Stimulated activated effector memory CD8-positive, alpha-beta T cell treated with anti-CD3 and anti-CD28 coated beads, Interleukin-12 subunit alpha, Interleukin-12 subunit beta, amount 100 ng/mL, for 72 hours (primary cell): ENCODE data around the gene FKBP2.

Experiments
- ATAC-seq: fragments of 150-1000 bp; cut with Tn5 transposase; 2 replicates; pipeline ENCODE4 v1.10.0; 2021
- DNase-seq, 2 donors: peaks; one replicate each; pipeline ENCODE4 v3.0.0; 2021 to 2022; ENCODE audit warnings: low spot score in 2 of 2
- H3K27ac Mint-ChIP-seq: one replicate; pipeline ENCODE4 v1.8.0; 2022; ENCODE audit warnings: mild to moderate bottlenecking, mixed read lengths
- H3K36me3 Mint-ChIP-seq: one replicate; pipeline ENCODE4 v1.8.0; 2022; ENCODE audit warnings: mild to moderate bottlenecking, mixed read lengths
- H3K4me1 Mint-ChIP-seq: one replicate; pipeline ENCODE4 v1.8.0; 2022; ENCODE audit warnings: mixed read lengths
- H3K4me3 Mint-ChIP-seq: one replicate; pipeline ENCODE4 v1.8.0; 2022; ENCODE audit warnings: mild to moderate bottlenecking, mixed read lengths
- H3K9me3 Mint-ChIP-seq: one replicate; pipeline ENCODE4 v1.8.0; 2022; ENCODE audit warnings: mixed read lengths

The FKBP2 gene

GRCh38 chr11:64287676-64288352 is 46.9 kb downstream of the FKBP2 start:
- Mint-ChIP-seq H3K36me3 (peaks cover 20% of the 10 kb centered on the region), H3K4me1 (peaks cover 32% of the 10 kb centered on the region), H3K9me3 (no peaks in the 10 kb centered on the region), H3K4me3 (no peak overlapping the region), H3K27ac (no peak overlapping the region)
- ATAC-seq (no peak), DNase-seq (no peak)

GRCh38 chr11:64288353-64288750 is 47.5 kb downstream of the FKBP2 start:
- Mint-ChIP-seq H3K9me3 (no peaks in the 10 kb centered on the region), H3K36me3 (peaks cover 20% of the 10 kb centered on the region), H3K4me1 (peaks cover 27% of the 10 kb centered on the region), H3K4me3 (no peak overlapping the region), H3K27ac (no peak overlapping the region)
- ATAC-seq (no peak), DNase-seq (no peak)

- Mint-ChIP-seq H3K27ac (no peak overlapping the region), H3K4me1 (peaks cover 21% of the 10 kb centered on the region), H3K9me3 (no peaks in the 10 kb centered on the region), H3K36me3 (peaks cover 20% of the 10 kb centered on the region), H3K4me3 (no peak overlapping the region)
- no peak for ATAC-seq
- DNase-seq: no peak
These were observed 48.2 kb downstream of the FKBP2 start for GRCh38 chr11:64289002-64289564.

- Mint-ChIP-seq H3K4me3 (peak overlapping the region; percentile 71), H3K36me3 (peaks cover 14% of the 10 kb centered on the region), H3K4me1 (peaks cover 21% of the 10 kb centered on the region), H3K27ac (no peak overlapping the region), H3K9me3 (no peaks in the 10 kb centered on the region)
- no peak for DNase-seq
- ATAC-seq: no peak
These were observed 49.7 kb downstream of the FKBP2 start for GRCh38 chr11:64290352-64291261.

- no peak for DNase-seq
- Mint-ChIP-seq H3K9me3 (no peaks in the 10 kb centered on the region), H3K4me1 (peaks cover 19% of the 10 kb centered on the region), H3K36me3 (peaks cover 11% of the 10 kb centered on the region), H3K4me3 (peak within 1 kb of the TSS; percentile 71), H3K27ac (no peak within 1 kb of the TSS)
- no peak for ATAC-seq
These were observed 50.4 kb downstream of the FKBP2 start, which contains the start of gene KCNK4 for GRCh38 chr11:64291262-64291751. Gene KCNK4, plus strand, starts transcription at chr11:64291302. Its CDS starts 1,717 bp downstream, at chr11:64293019.

GRCh38 chr11:64291752-64292459 is 51.0 kb downstream of the FKBP2 start:
- DNase-seq: no peak
- Mint-ChIP-seq H3K4me1 (peaks cover 13% of the 10 kb centered on the region), H3K27ac (no peak overlapping the region), H3K36me3 (peaks cover 6% of the 10 kb centered on the region), H3K4me3 (peak overlapping the region; percentile 64), H3K9me3 (no peaks in the 10 kb centered on the region)
- peak; percentile 44 for ATAC-seq

- H3K4me3 Mint-ChIP-seq: peak overlapping the region; percentile 64
- peaks cover 5% of the 10 kb centered on the region for H3K36me3 Mint-ChIP-seq
- DNase-seq (no peak), ATAC-seq (peak; percentile 9)
- H3K4me1 Mint-ChIP-seq: peaks cover 16% of the 10 kb centered on the region
- H3K27ac Mint-ChIP-seq: no peak overlapping the region
- H3K9me3 Mint-ChIP-seq: no peaks in the 10 kb centered on the region
These were observed 51.8 kb downstream of the FKBP2 start for GRCh38 chr11:64292460-64293254.
